ELF-1 (cell line): ENCODE measurements around the gene EXOSC2.

Experiments
- DNase-seq: peaks from one replicate; pipeline ENCODE4 v3.0.0-alpha.2; 2016; ENCODE audit warnings: low read depth, low spot score

The EXOSC2 gene

DNA sequence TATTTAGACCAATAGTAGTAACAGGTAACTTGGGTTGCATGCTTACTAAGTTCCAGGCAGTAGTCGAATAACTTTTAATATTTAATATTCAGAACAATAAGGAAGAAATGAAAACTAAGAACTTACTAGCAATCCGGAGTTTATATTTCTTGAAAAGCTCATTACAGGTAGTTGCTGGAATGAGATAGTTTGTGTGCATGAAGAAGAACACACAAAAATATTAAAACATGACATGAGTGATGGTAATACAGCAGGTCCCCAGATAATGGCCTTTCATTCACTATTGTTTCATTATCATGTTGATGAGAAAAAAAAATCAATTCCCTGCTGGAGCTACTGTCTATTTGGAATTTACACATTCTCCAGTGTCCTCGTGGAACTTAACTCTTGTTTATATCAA, 44.7 kb downstream of the EXOSC2 start:
- DNase-seq: no peak

DNA sequence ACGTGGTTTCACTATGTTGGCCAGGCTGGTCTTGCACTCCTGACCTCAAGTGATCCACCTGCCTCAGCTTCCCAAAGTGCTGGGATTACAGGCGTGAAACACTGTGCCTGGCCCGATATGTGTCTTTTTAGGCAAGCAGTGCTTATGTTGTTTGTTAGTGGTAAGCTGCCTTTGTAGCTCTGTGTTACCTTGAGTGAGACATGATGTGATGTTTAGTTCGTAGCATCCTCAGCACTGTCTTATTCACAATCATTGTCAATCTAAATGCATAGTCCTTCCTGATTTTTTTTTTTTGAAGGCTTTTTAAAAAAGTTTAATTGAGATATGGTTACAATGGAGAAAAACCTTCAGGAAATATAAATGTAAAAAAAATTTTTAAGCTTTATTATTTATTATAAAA, 45.5 kb downstream of the EXOSC2 start:
- DNase-seq: no peak

GRCh38 chr9:130740218-130741023, 46.8 kb downstream of the EXOSC2 start:
- no peak for DNase-seq

DNA sequence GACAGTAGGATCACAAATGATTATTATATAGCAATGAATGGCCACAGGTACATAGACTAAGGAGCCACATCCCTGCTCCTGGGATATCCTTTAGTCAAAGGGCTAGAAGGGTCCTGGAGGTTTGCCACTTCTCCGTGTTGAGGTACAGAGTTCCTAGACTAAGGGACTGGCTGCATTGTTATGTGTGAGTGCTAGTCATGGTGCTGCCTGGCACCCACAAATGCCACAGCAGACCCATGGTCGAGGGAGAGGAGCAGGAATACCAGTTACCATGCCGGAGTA, 47.4 kb downstream of the EXOSC2 start:
- no peak for DNase-seq

DNA sequence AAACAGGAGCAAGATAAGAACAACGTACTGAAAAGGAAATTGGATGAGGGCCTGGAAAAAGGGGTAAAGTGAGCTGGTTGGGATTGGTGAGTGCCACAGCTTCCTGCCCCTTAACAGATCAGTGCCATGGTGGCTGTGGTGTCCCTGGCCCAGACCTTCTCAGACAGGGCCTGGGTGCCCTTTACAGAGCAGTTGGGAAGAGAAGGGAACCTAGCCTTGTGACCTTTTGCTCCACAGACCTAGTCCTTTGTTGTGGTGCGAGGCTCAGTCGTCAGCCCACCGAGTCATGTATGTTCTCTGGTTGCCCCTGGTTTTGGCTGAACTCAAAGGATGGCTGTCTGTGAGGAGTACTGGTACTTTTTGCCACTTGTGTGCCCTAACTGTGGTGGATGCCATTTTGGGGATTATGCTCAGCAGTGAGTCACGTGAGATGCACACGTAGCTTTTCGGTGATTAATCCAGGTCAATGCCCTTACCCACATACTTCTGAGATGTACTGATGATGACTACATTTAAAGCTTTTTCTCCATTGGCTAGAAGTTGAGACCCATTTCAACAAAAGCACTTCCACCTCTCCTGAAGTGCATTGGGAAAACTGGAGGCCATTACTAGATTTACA, 48.4 kb downstream of the EXOSC2 start:
- DNase-seq: no peak

DNA sequence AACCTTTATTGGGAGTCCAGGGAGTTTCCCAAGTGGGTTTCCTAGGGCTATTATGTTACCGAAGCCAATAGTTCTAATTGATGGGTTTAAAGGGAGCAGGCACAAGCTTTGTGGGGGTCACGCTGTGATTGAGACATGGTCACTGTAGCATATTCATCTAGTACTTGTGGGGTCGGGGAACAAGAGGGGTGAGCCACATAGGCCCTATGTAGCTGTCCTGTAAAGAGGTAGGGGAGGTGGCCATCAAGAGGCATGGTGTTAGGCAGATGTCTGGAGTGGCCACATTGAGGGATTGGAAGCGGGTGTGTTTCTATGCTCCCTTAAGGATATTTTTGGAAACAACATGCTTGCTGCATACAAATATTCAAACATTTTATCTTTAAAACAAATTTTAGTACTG, 50.1 kb downstream of the EXOSC2 start:
- DNase-seq: no peak

- no peak for DNase-seq
Measured at GRCh38 chr9:130745210-130745800, 51.7 kb downstream of the EXOSC2 start.

GRCh38 chr9:130745829-130746228, 52.2 kb downstream of the EXOSC2 start:
- no peak for DNase-seq

GRCh38 chr9:130746434-130747212, 53.0 kb downstream of the EXOSC2 start:
- DNase-seq: no peak

DNA sequence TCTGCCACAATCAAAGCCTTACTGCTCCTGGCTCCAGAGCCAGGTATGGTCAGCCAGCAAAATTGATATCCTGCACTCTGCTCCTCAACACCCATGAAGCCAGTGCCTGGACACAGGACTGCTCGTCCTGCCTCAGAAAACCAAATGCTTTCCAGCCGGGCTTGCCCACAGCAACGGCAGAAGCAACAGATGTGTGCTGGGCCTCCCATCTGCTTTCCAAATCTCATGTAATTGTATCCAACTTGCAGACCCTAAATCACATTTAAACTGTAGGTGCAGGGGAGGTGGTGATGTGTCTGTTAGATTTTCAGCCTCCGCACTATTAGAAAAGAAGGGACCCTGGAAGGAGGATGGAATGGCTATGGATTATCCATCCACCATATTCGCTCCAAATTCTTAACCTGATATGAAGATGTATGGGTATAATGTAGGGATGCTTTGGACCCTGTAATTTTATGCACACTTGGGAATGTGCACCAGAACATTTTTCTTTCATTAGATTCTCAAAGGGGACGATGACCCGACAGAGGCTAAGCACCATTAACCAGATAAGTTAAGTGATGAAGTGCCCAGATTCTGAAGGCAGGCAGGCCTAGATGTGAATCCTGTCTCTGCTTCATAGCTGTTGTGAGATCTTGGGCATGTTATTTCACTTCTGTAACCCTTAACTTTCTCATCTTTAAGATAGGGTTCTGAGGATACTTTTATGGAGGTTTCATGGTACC, 58.2 kb downstream of the EXOSC2 start:
- no peak for DNase-seq
